OCI-M2 (cell line): Measurements from ENCODE around the gene SPP2.

Experiments used
- DNase-seq: peaks from one replicate; lab custom pipeline; 2025; ENCODE audit not compliant: unreplicated experiment; lab: John Stamatoyannopoulos, UW

SPP2 gene

GRCh38 chr2:234033885-234034284 lies 16.6 kb upstream of the SPP2 start:
- no peak for DNase-seq

GRCh38 chr2:234038076-234038802 lies 12.3 kb upstream of the SPP2 start:
- DNase-seq, result no peak

GRCh38 chr2:234044157-234044556 lies 6.3 kb upstream of the SPP2 start:
- no peak for DNase-seq

GRCh38 chr2:234046521-234046920 lies 4.0 kb upstream of the SPP2 start:
- DNase-seq, result no peak

- DNase-seq, result no peak
Measured at GRCh38 chr2:234047361-234047760, 3.1 kb upstream of the SPP2 start.

GRCh38 chr2:234048049-234048448 lies 2.5 kb upstream of the SPP2 start:
- no peak for DNase-seq

GRCh38 chr2:234051374-234052070 lies 1.0 kb downstream of the SPP2 start:
- no peak for DNase-seq

- DNase-seq, result no peak
Measured at GRCh38 chr2:234058881-234059280, 8.4 kb downstream of the SPP2 start.

GRCh38 chr2:234060236-234060635 lies 9.7 kb downstream of the SPP2 start:
- no peak for DNase-seq

GRCh38 chr2:234061624-234062257 lies 11.2 kb downstream of the SPP2 start:
- no peak for DNase-seq

GRCh38 chr2:234066587-234066986 lies 16.1 kb downstream of the SPP2 start:
- DNase-seq, result no peak

GRCh38 chr2:234071664-234072063 lies 21.2 kb downstream of the SPP2 start:
- no peak for DNase-seq

GRCh38 chr2:234072454-234072853 lies 22.0 kb downstream of the SPP2 start:
- DNase-seq, result no peak

- DNase-seq, result no peak
Measured at GRCh38 chr2:234074751-234075517, 24.4 kb downstream of the SPP2 start.

GRCh38 chr2:234075518-234075915 lies 25.0 kb downstream of the SPP2 start:
- no peak for DNase-seq

GRCh38 chr2:234075947-234076346 lies 25.4 kb downstream of the SPP2 start:
- no peak for DNase-seq

GRCh38 chr2:234076451-234076850 lies 25.9 kb downstream of the SPP2 start:
- no peak for DNase-seq

- no peak for DNase-seq
Measured at GRCh38 chr2:234078129-234078528, 27.6 kb downstream of the SPP2 start.

- DNase-seq, result no peak
Measured at GRCh38 chr2:234081970-234082822, 31.7 kb downstream of the SPP2 start.

GRCh38 chr2:234083572-234084348 lies 33.3 kb downstream of the SPP2 start:
- no peak for DNase-seq
